ENCODE data around the gene HSD17B7.
"Not testable (repeated sequence)": the region's sequence is repeated elsewhere in the genome, so short reads cannot be mapped to it uniquely, and the experiment has no call there.

HSD17B7 gene

DNA sequence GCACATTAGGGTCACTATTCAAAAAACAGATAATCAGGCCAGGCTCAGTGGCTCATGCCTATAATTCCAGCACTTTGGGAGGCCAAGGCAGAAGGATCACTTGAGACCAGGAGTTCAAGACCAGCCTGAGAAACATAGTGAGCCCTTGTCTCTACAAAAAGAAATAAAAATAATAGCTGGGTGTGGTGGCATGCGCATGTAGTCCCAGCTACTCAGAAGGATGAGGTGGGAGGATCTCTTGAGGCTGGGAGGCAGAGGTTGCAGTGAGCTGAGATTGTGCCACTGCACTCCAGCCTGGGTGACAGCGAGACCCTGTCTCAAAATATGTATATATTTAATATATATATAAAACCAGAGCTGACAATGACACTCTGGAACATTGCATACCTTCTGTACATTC is 21.9 kb downstream of the HSD17B7 start:
- not testable (repeated sequence) for DNase-seq

DNA sequence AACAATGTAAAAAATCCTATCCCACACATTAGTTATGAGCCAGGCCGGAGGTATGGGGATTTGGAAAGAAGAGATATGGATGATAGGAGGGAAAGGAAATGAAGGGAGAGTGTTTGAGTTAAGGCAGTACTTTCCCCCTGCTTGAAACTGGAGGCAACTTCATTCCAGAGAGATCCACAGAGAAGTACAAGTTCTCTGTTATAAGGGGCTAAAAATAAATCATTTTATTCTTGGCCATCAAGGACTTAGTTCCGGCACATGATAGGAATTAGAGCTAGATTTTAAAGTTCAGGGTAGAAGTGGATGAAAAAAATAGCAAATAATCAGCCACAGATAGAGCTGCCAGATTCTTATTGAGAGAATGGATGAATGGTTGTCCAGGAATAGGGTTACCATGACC is 27.6 kb downstream of the HSD17B7 start:
- DNase-seq = not testable (repeated sequence)

DNA sequence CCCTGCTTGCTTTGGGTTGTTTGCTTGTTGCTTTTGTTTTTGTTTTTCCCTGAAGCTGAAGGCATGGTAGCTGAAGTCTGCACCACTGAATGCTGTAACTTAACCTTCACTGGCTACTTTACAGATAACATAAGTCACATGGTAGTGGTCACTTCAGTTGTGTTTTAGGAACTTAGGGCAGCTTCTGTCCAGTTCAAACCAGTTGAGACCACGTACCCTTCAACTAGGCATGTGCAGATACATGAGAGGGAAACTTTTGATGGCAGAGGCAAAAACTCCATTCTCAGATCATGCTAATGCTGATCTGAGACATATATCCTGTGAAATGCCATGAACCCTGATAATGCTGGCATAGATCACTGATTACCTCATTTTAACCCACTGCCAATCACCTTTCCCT is 28.2 kb downstream of the HSD17B7 start:
- not testable (repeated sequence) for DNase-seq

DNA sequence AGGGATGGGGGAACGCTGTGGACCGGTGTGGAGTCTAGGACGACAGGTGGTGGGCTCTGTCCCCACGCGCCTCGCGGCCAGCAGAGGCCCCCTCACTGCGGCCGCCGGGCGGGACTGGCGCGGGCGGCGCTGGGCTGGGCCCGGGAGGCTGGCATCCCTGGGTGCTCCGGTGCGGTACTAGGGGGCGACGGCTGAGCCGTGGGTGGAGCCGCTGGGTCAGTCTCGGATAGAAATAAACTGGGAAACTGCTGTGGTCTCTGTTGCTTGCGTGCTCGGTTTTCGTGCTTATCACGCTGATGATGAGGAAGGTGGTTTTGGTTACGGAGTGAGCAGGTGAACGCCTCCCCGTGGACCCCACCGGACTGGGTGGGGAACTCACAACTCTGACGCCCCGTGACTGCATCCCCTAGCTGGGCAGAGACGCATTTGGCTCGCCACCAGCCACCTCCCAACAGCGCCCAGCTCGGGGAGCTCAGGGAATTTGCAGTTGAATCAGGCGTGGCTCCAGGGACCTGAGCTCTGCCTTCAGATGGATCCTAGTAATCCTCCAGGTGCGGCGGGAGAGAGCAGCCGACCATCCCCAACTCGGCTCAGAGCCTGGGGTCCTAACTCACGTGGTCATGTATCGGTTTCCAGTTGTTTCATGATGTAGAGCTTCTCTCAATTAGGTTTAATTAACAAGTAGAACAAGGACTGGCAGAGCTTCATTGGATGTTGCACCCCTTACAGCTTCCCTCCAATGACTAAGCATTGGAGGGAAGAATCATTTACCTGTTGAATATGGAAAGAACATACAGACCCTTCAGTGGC is 32.1 kb downstream of the HSD17B7 start:
- no peak for DNase-seq

DNA sequence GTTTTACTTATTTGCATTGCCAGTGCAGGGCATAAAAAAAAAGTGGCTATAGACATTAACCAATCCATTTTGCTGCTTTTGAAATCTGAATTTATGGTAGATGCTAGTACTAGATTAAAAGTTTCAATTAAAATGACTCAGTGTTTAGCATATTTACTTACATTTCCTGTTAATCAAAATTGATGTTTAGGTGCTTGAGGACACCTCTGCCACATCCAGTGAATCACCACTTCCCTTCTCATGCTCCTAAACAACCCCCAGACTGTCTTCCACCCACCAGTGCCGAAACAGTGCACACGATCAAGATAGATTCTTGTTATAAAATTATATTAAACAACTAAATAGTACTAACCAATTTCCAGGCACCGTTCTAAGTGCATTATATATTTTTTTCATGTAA is 32.7 kb downstream of the HSD17B7 start:
- DNase-seq = no peak

DNA sequence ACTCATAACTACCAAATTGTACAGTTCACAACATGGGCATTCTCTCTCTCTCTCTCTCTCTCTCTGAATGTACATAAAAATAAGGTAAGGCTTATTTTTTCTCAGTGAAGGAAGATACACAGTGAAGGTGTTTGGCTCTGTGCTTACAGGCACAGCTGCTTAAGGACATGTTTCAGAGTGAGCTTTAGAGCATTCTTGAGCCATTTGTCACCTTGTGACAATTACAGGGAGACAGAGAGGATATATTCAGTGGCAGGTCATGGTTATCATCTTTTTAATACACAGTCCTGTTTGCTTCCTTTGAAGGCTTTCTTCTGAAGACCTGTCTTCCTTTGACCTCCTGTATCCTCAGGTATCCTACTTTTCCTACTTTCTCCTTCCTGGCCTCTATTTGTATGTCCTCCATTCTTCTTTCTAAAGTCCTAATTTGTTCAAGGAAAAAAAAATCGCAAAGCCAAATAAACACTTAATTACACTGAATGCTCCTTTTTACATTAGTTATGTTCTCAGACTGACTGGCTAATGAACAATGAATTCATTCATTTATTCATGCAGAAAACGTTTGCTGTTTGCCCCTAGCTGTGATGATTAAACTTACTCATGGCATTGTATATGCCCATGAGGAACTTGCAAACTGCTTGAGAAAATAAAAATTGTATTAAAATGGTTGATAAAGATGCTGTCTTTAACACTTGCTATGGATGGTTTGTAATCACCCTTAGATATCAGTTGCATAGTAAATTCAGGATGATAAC is 33.4 kb downstream of the HSD17B7 start:
- no peak for DNase-seq

DNA sequence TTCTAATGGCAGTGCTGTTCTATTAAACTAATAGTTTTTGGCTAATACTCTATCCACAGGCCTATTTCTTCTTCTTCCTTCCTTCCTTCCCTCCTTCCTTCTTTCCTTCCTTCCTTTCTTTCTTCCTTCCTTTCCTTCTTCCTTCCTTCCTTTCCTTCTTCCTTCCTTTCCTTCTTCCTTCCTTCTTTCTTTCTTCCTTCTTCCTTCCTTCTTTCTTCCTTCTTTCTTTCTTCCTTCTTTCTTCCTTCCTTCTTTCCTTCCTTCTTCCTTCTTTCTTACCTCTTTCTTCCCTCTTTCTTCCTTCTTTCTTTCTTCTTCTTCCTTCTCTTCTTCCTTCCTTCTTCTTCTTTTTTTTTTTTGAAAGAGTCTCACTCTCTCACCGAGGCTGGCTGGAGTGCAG is 38.8 kb downstream of the HSD17B7 start:
- no peak for DNase-seq

DNA sequence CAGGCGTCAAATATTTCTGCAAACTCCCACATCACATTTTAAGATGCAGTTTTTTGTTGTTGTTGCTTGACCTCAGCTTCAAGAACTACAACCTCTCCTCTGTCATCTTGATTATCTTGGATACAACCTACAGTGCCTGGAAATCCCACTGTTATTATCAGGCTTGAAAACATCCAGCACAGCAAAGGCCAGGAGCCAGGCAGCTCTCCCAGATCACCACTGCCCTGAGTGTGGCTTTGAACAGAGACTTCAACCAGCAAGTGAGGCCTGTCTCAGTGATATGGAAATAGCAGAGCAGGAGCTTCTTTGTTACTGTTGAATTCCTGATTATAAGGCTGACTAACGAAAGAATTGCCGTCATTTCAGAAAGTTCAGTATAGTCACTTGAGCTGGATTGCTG is 42.0 kb downstream of the HSD17B7 start:
- DNase-seq = no peak

DNA sequence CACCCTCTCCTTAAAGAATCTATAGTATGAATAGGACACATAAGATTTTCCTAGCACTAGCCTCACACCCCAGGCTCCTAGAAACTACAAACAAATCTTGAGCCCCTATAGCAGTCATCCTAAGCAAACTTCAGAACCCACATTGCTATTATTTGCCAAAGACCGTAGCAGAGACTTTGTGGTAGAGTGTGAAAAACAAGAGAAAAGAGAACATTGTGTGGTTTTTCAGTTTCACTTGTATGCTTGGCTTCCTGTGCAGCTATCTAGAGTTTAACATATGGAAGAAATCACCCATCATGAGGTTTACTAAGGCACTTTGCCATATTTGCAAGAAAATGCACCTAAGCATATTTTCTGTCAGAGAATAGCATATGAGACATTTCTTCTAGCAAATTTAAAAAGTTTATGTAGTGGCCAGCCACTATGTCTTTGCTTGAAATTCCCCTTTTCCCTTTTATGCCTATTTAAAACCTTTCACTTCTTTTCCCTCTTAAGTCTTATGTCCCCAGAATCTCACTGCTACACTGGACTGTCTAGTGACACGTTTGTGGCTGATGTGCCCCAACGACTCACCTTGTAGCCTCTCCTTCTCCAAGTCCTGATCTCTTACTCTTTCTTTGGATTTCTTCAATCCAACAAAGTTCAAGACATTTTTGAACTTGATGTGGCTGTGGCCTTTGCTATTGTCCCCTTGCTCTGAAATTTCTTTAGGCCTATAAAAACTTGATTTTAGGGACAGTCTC is 44.8 kb downstream of the HSD17B7 start:
- DNase-seq = no peak

DNA sequence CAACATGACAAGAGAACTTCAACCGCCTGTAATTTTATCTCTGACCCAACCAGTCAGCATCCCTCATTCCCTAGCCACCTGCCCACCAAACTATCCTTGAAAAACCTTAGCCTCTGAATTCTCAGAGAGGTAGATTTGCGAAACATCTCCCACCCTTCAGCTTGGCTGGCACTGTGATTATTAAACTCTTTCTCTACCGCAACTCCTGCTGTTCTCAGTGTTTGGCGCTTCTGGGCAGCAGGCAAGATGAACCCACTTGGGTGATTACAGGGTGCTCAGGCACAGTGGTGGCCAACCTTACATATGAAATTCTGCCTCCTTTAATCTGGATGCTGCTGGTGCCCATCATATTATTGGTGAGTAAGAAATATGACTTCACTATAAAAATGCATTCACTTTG is 48.4 kb downstream of the HSD17B7 start:
- DNase-seq = no peak

DNA sequence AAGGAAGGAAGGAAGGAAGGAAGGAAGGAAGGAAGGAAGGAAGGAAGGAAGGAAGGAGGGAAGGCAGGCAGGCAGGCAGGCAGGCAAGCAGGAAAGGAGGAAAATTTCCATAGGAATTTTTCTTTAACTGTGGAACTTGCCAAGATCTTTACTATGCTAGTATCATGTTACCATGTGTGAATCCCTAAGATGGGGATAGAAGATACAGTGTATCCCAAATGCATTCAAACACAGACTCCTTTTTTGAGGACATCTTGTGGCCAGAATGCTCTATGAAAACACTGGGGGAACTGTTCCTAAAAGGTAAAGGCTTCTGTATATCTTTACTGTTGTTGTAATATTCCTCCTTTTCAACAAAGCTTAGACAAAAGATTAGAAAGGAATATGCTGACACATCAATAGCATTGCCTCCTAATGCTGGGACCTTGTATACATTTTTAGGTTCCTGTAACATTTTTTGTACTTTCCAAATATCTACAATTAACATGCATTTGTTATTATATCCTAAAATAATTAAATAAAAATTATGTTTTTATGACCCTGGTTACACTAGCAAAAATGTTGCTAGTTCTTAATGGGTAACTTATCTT is 49.8 kb downstream of the HSD17B7 start:
- no peak for DNase-seq

DNA sequence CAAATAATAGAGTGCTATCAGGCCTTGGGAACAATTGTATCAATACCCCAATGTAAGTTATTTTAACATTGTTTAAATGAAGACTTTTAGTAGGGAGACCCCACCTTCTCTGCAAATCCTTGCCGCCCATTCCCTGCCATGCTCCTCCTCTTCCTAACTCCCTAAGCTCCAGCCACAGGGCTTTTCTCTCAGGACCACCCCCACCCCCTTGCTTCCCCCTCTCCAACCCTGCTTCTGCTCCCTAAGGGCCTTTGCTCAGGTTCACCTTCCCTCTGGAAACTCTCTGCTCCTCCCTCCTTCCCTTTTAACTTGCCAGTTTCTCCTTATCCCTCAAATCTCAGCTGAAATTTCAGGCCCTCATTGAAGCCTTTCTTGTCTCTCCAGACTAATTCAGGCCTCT is 53.7 kb downstream of the HSD17B7 start:
- DNase-seq = no peak

DNA sequence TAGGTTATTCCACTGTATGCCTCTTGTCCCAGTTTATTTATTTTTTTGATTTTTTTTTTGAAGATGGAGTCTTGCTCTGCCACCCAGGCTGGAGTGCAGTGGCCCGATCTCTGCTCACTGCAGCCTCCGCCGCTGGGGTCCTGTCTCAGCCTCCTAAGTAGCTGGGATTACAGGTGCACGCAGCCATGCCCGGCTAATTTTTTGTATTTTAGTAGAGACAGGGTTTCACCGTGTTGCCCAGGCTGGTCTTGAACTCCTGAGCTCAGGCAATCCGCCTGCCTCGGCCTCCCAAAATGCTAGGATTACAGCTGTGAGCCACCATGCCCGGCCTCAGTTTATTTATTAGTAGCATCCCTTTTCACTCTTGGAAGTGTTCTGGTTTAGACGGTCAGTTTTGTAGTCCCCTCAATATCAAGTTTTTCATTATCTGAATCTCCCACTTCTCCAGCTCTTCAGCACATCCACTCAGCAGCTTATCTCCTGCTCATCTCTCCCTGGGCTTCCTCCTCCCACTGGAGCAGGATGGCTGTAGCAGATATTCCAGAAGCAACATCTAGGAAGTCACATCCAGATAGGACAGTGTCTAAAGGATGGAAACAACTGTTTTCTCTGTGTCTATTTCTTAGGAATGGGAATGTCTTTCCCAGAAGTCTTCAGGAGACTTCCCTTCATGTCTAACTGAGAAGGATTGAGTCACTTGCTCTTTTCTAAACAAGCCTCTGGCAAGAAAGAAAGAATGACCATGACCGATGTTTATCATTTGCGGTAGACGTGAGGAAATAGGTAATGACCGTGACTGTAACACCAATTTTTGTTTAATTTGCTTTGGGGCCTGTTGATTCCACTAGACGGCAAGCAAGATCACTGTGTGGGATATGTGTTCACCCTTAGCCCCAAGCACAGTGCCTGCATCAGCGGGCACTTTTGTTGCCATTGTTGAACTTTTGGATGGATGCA is 56.0 kb downstream of the HSD17B7 start:
- DNase-seq = no peak

DNA sequence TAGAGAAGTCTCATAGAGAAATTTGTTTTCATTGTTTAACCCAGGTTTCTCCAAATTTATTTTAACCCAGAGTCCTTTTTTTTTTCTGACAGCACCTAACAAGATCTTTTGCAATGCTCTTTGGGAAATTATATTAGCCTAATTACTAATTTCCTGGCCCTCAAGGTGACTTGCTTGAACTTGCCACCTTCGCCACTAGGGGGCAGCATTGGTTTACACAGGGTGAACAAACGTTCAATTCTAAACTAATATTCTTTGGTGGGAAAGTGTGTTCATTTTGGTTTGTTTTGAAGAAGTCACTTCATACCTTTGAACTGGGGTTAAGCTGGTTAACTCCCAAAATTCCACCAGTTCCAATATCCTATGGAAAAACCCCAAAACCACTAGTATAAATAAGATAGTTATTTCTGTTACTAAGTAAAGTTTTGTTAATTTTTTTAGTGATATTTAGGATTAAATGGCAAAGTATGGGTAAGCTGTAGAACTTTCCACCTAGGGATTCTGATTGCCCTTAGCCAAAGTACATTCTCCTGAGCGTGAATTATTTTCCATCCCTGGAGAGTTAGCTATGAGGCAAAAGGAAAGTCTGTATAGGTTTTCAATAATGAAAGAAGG is 57.4 kb downstream of the HSD17B7 start:
- peak; percentile 60 for DNase-seq

DNA sequence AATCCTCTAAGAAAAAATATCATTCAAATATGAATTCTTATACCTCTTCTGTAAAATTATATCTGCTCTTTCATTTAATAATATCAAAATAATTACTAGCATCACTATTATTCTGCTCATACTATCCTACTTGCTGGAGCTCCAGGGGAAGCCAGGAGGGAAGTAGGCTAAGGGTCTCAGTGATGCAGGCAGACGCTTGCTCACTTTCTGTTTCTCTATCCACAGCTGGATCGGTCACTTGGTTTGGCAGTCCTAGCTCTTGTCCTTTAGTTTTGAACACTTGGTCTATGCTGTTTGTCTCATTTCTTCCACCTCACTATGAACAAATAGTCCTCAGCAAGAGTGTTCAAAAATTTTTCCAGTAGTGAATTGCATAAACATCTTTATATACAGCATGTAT is 59.2 kb downstream of the HSD17B7 start:
- DNase-seq = no peak

DNA sequence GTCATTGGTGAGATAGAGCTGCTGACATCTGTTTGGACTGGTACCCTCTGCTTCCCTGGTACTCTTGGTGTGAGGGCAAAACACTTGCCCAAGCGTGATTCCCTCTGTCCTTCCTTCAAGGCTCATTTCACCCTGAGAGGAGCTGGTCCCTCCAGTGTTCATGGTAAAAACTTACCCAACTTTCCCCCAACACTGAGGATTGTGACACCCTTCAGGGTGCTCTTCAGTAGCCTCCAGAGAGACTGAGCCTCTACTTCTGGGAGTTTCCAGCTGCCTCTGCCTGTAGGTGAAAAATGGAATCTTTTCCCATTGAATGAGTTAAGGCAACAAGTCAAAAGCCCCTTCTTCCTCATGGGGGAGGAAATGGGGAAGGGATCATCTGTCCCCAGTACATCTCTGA is 60.8 kb downstream of the HSD17B7 start:
- no peak for DNase-seq

DNA sequence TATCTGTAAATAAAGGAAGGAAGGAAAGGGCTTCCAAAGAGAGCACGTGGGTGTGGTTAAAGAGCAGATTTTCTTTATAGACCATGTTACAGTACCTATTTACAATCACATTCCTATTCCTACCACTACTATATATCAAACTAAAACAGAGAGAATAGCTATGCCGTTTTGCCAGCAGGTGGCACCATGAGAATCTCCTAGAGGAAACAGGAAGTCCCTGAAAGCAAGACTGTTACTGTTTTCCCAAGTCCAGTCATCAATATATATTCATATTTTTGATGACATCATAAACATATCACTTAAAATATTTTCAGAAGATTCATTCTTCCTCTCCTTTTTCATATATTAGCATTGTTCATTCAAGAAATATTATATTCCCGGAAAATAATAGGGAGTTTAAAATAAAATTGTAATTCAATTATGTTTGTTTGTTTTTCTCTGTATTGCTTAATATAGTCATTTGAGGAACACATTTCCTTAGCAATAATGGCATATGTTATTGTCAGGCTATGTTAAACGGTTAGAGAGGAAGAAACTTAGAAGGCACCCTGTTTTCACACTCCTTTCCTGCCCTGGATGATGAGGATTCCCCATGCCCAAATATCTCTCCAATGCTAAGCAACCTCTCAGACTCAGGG is 63.9 kb downstream of the HSD17B7 start:
- DNase-seq = peak; percentile 9

DNA sequence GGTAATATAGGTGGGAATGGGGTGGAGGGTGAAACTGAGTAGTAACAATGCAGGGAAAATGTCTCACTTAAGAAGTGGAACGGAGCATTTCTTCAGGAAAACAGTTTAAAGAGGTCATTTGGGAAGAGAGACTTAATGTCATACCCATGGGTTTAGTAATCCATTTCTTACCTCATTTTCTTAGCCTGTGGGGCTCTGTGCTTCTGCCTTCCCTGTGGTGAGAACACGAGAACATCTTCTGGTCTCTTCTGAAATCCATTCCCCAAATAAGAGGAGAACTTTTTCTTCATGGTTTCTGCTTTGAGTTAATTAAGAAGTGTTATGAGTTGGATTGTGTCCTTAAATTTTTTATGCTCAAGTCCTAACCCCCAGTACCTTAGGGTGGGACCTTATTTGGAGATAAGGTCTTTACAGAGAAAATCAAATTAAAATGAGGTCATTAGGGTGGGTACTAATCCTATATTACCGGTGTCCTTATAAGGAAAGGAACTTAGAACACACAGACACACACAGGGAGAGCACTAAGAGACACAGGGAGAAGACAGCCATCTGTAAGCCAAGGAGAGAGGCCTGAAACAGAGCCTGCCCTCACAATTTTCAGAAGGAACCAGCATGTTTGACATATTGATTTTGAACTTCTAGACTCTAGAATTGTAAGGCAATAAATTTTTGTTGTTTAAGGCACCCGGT is 65.1 kb downstream of the HSD17B7 start:
- no peak for DNase-seq

DNA sequence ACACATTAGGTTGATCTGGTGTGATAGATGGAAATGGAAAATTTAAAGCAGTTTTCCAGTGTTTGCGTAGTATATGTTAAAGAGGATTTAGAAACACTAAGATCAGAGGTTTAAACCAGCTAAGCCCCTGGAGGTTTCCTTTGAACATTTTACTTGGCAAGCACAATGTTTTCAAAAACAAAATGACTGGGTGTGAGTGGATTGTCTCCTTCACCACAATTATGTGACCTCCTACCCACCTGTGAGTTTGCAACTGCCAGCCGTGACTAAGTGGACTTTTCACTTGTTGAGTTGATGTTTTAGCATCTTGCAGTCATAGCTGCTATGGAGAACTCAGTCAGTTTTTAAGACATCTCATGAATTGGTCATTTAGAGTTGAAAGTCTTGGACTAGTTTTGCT is 65.8 kb downstream of the HSD17B7 start:
- no peak for DNase-seq

DNA sequence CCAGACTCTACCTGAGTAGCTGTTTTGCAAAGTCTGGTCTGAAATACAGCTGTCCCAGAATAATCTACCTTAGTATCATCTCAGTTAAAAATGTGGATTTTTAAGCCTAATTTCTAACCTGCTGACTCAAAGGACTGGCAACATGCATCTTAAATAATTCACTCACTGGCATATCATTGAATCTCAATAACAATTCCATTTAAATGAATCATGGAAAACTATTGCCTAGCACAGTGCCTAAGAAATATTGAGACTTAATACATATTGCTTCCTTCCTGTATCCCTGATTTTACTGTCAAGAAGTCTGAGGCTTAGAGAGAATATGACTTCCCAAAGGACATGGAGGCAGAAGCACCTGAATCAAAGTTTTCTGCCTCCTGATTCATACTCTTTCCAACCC is 67.3 kb downstream of the HSD17B7 start:
- no peak for DNase-seq

DNA sequence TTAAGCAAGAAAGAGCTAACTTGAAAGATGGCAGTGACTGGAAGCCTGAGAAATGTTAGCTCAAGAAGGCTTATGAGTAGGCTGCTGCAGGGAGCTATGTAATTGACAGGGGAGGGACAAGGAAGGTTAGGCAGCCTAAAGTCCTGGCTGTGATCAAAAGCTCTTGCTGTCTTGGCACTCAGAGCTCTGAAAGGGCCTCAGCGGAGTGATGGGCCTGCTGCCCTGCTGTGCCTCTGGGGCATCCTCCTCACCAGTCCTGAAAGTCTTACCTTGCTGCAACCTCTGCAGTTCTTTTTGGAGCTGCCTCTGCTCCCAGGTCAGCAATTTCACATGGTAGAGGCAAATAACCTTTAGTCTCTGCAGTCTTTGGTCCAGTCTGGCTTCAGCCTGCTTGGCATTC is 68.7 kb downstream of the HSD17B7 start:
- no peak for DNase-seq

Data from CD4-positive, alpha-beta T cell treated with Interferon gamma for 1 hour (primary cell).